ENCODE results near the gene IFI27.

IFI27 gene

DNA sequence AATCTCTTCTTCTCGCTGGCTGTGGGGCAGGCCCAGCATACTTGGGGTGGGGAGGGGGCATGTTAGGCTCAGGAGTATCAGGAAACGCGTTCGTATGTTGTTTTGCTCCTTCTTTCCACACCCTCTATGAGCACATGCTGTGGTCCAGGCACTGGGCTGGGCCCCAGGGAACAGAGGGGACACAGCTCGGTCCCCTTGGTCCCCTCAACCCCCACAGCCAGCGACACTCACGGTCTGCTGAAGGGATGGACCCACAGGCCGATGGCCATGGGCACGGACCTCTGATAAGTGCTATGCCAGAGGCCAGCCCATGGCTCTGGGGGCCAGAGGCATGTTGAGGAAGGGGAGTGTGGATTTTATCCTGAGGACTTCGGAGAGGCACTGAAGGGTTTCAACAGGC is 6.2 kb downstream of the IFI27 start:
- no peak overlapping the region for H3K4me3 ChIP-seq (replicated peaks in 1 of 2; ENCODE audit: low read depth in 2 of 2, low read length in 2 of 2)
- TF ChIP-seq, protein P1, sequence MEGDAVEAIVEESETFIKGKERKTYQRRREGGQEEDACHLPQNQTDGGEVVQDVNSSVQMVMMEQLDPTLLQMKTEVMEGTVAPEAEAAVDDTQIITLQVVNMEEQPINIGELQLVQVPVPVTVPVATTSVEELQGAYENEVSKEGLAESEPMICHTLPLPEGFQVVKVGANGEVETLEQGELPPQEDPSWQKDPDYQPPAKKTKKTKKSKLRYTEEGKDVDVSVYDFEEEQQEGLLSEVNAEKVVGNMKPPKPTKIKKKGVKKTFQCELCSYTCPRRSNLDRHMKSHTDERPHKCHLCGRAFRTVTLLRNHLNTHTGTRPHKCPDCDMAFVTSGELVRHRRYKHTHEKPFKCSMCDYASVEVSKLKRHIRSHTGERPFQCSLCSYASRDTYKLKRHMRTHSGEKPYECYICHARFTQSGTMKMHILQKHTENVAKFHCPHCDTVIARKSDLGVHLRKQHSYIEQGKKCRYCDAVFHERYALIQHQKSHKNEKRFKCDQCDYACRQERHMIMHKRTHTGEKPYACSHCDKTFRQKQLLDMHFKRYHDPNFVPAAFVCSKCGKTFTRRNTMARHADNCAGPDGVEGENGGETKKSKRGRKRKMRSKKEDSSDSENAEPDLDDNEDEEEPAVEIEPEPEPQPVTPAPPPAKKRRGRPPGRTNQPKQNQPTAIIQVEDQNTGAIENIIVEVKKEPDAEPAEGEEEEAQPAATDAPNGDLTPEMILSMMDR (IDR thresholded peaks at IDR 0.05; ENCODE audit: low read depth, low read length) = no peak
- DNase-seq (ENCODE audit: low read depth in 2 of 2) = no peak

DNA sequence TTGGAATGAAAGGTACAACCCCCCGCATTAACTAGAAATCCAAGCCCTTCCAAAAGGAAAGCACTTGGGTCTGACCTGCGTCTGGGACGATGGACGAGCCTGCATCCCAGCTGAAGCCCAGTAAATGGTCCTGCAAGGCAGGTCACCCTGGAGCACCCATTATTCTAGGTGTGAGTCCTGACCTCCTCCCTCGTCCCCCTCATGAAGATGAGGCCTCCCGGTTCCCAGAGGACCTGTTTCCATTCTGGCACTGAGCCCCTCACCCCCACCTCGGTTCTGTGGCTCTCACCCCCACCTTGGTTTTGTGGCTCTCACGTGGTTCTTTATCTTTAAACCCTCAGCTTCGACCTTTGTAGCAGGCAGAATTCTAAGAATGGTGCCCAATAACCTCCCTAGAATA is 7.3 kb downstream of the IFI27 start:
- no peak overlapping the region for H3K4me3 ChIP-seq (replicated peaks in 1 of 2; ENCODE audit: low read depth in 2 of 2, low read length in 2 of 2)
- no peak for DNase-seq (ENCODE audit: low read depth in 2 of 2)
- TF ChIP-seq, protein P1 (IDR thresholded peaks at IDR 0.05; ENCODE audit: low read depth, low read length) = no peak

DNA sequence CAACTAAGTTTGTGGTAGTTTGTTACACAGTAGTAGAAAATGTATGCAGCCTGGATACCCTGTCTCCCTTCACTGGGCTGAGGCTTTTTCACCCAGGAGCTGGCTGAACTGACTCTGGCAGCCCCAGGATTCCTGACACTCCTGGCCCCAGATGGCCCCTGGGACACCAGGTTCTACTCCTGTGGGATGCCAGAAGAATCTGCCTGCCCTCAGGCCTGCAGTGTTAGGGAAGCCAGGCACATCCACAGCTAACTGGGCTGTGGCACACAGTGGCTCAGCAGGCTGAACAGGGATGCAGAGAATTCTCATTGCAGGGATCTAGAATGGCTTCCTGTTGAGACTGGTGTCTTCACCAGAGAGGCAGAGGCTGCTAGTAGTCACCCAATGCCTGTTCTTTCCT is 8.5 kb downstream of the IFI27 start:
- DNase-seq (ENCODE audit: low read depth in 2 of 2) = no peak
- TF ChIP-seq, protein P1 (IDR thresholded peaks at IDR 0.05; ENCODE audit: low read depth, low read length) = no peak
- no peak overlapping the region for H3K4me3 ChIP-seq (replicated peaks in 1 of 2; ENCODE audit: low read depth in 2 of 2, low read length in 2 of 2)

DNA sequence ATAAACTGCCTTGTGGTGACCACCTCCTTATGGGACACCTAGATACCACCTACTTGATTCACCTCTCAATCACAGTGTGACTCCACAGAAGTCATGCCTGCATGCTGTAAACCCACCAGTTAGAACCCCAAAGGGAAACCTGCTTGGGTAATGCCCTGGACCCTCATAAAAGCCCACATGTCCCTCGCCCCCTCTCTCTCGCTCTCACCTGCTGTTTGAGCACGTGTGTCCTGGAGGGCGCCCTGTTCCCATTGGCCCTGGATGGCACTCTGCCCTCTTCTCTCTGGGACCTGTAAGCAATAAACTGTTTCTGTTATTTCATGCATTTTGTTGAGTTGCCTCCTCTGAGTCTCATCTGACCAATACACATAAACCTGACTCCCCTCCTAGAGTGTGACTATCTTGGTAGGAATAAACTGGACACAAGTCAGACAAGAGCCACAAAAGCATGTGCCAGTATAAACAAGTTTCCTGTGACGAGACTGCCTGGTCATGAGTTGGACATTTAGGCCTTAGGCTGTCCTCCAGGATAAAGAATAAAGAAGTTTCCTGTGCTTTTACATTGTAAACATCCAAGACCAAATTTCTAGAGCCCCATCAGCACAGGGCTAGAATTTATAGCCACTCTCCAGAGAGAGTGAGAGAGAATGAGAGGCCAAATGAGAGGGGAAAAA is 10.3 kb downstream of the IFI27 start:
- peak; percentile 22 to 87 for DNase-seq (ENCODE audit: low read depth in 2 of 2)

DNA sequence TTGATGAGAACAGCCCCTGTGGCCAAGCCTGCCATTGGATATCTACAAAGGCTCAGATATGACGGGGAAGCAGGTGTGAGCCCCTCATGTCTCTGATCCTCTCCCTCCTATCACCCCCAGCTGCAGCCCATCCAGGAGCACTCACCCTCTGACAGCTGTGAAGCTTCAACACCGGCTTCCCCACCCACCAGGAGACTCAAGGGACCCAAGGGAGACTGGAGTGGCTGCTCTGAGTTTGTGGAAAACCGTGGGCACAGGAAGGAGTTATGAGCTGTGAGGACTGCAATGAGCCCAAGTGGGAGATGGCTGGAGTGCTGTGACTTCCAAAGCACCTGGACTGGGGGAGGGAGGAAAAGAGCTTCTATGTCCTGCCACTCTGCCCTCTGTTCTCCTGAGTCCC is 10.9 kb downstream of the IFI27 start:
- no peak for DNase-seq (ENCODE audit: low read depth in 2 of 2)

More for the DNA sequence above, 10.3 kb downstream of the IFI27 start:
- H3K4me3 ChIP-seq (replicated peaks in 1 of 2; ENCODE audit: low read depth in 2 of 2, low read length in 2 of 2) = no peak overlapping the region
- TF ChIP-seq, protein P1 (IDR thresholded peaks at IDR 0.05; ENCODE audit: low read depth, low read length) = no peak

DNA sequence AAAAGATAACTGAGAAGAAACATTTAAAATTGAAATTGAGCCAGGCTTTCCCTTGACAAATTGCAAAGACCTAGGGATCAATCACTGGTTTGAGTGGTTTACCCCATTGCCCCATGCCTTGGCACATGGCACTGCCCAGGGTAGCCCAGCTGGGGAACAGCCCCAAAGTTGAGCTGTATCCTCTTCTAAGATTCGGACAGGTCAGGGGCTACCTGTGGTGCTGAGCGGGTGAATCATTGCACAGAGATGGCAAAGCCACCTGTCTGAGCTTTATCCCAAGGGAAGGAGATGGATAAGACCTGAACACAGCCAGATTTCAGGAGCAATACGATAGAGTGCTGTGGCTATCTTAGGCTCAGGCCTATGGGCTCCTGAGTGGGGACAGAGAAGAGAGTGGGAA is 11.9 kb downstream of the IFI27 start:
- TF ChIP-seq, protein P1 (IDR thresholded peaks at IDR 0.05; ENCODE audit: low read depth, low read length) = no peak
- DNase-seq (ENCODE audit: low read depth in 2 of 2) = no peak
- H3K4me3 ChIP-seq (replicated peaks in 1 of 2; ENCODE audit: low read depth in 2 of 2, low read length in 2 of 2) = no peak overlapping the region

More for the DNA sequence above, 10.9 kb downstream of the IFI27 start:
- TF ChIP-seq, protein P1 (IDR thresholded peaks at IDR 0.05; ENCODE audit: low read depth, low read length) = no peak
- no peak overlapping the region for H3K4me3 ChIP-seq (replicated peaks in 1 of 2; ENCODE audit: low read depth in 2 of 2, low read length in 2 of 2)

DNA sequence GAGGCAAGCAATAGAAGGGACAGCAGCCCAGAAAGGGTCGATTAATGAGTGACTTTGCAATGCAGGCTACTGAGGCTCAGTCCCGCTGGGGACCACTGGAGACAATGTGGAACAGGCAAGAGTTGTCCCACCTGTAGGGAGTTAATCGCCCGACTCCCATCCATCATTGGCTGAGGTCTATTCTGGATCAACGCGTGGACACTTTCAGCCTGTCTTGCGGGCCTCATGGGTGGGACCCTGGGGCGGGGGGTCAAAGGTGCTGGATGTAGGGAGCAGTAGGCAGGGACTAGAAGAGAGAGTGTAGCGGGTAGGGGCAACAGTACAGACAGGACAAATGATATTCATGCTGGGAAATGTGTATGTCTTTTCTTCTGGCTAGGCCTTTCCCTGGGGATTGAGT is 12.8 kb downstream of the IFI27 start:
- TF ChIP-seq, protein P1 (IDR thresholded peaks at IDR 0.05; ENCODE audit: low read depth, low read length) = no peak
- no peak for DNase-seq (ENCODE audit: low read depth in 2 of 2)
- H3K4me3 ChIP-seq (replicated peaks in 1 of 2; ENCODE audit: low read depth in 2 of 2, low read length in 2 of 2) = no peak overlapping the region

Data from cardiac fibroblast (primary cell).